Brain microvascular endothelial cell (primary cell): ENCODE results near the gene TSPAN5.

Experiments
- DNase-seq: peaks from one replicate; pipeline ENCODE4 v3.0.0-alpha.2; 2020
- H3K27ac ChIP-seq: fragments of 250-450 bp; sonication (Bioruptor Pico); 2 replicates; pipeline ENCODE4 v1.5.1; 2020; ENCODE audit warnings: mild to moderate bottlenecking, moderate library complexity
- H3K27me3 ChIP-seq: fragments of 250-450 bp; sonication (Bioruptor Pico); replicated peaks from 2 replicates; pipeline ENCODE4 v1.5.1; 2020; ENCODE audit warnings: mild to moderate bottlenecking
- H3K36me3 ChIP-seq: fragments of 250-450 bp; sonication (Bioruptor Pico); replicated peaks from 2 replicates; pipeline ENCODE4 v1.5.1; 2020; ENCODE audit warnings: mild to moderate bottlenecking
- H3K4me3 ChIP-seq: 2 replicates; pipeline ENCODE4 v1.5.1; 2011; ENCODE audit warnings: low read depth, mild to moderate bottlenecking, control low read depth, low read length, moderate library complexity
- in situ Hi-C: cut with HindIII; loops from 2 replicates; pipeline ENCODE4 v1.10.0; 2017; ENCODE audit warnings: low sequenced_read_pairs, low pct_ligation_motif_present
- TF ChIP-seq, protein P1 (sequence below): IDR thresholded peaks from 2 replicates; pipeline ENCODE4 v1.5.1; 2011; ENCODE audit warnings: low read depth, mild to moderate bottlenecking, moderate library complexity, low read length, control low read depth, inconsistent platforms; ENCODE audit errors: missing control alignments

Gene TSPAN5

DNA sequence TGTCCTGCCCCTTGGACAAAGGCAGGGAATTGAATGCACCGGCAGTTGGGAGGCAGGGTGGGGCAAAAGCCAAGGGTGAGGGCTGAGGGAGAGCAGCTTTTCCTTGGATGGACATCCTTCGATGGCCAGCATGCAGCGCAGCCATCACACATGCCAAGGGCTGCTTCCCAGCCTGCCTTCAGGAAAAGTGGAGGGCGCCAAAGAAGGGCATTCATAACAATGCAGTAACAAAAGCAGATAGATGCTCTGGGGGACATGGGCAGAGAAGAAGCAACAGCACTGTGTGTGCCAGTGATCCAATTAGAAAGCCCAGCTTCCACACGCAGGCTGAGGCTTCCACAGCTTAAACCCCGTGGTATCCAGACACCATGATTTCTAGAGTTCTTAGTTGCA, 71.5 kb downstream of the TSPAN5 start:
- Histone ChIP-seq H3K4me3 (no peak overlapping the region), H3K27ac (no peak overlapping the region), H3K36me3 (no peaks in the 10 kb centered on the region), H3K27me3 (no peaks in the 10 kb centered on the region)
- in situ Hi-C loops: no loop called here
- TF ChIP-seq, protein P1, sequence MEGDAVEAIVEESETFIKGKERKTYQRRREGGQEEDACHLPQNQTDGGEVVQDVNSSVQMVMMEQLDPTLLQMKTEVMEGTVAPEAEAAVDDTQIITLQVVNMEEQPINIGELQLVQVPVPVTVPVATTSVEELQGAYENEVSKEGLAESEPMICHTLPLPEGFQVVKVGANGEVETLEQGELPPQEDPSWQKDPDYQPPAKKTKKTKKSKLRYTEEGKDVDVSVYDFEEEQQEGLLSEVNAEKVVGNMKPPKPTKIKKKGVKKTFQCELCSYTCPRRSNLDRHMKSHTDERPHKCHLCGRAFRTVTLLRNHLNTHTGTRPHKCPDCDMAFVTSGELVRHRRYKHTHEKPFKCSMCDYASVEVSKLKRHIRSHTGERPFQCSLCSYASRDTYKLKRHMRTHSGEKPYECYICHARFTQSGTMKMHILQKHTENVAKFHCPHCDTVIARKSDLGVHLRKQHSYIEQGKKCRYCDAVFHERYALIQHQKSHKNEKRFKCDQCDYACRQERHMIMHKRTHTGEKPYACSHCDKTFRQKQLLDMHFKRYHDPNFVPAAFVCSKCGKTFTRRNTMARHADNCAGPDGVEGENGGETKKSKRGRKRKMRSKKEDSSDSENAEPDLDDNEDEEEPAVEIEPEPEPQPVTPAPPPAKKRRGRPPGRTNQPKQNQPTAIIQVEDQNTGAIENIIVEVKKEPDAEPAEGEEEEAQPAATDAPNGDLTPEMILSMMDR: no peak
- DNase-seq: no peak

DNA sequence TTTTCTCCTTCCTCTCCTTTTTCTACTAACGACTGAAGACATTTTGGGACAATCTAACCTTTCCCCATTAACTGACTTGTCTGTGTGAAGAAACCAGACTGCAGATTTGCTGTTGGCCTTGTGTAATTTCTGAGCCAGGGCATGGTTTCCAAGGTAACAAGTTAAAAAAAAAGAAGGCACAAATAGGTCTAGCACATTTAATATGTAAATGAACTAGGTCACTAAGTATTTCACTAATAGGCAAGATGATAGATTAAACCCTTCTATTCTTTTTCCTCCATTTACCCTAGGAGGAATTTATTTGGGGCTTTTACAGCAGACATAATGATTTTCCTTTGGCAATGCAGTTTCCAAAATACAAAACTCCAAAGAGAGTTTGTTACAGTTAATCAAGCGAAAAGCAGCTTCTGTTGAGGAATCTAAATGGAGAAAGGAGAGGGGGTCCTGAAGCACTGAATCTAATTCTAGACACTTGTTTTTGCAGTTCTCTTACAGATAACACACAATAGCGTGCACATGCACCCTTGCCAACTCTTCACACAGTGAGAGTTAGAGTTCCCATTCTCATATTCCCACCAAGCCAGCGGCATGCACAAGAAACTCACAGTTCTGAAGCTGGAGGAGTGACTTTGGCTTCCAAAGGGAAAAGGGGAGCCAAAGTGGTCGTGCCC, 72.0 kb downstream of the TSPAN5 start:
- no peak for DNase-seq
- TF ChIP-seq, protein P1: no peak
- H3K27me3 ChIP-seq: no peaks in the 10 kb centered on the region
- no peaks in the 10 kb centered on the region for H3K36me3 ChIP-seq
- in situ Hi-C loops: no loop called here
- H3K27ac ChIP-seq: no peak overlapping the region
- H3K4me3 ChIP-seq: no peak overlapping the region

DNA sequence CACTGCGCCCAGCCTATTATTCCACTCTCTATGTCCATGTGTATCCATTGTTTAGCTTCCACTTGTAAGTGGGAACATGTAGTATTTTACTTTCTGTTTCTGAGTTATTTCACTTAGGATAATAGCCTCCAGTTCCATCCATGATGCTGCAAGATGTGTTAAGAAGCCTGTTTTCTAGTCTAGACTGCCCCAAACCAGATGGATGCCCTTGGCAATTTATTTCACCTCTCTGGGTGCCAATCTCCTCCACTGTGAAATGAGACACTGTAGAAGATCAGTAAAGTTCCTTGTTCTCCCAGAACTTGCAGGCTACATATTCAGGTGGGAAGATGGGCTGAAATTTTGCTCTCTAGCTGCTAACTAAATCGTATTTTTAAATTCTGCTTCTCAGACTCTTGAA, 72.8 kb downstream of the TSPAN5 start:
- H3K27me3 ChIP-seq: no peaks in the 10 kb centered on the region
- no peak for DNase-seq
- H3K27ac ChIP-seq: no peak overlapping the region
- no peaks in the 10 kb centered on the region for H3K36me3 ChIP-seq
- no peak overlapping the region for H3K4me3 ChIP-seq
- in situ Hi-C loops: no loop called here
- TF ChIP-seq, protein P1: no peak

DNA sequence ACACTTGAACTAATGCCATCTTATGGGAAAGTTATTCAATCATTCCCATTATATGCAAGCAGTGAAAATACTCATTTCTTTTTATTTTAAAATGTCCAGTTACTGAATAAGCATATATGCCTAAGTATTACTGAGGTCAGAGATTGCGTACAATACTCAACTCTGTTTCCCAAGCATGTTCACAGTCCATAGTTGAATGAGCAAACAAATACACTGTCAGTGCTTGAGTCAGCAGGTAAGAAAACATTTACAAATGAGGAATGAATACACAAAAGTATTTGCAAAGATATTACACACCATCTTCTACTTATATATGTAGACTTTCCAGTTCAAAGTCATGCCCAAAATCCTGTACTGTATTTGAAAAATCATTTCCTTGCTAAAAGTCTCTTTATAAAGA, 74.1 kb downstream of the TSPAN5 start:
- TF ChIP-seq, protein P1: no peak
- no peak overlapping the region for H3K4me3 ChIP-seq
- H3K27ac ChIP-seq: no peak overlapping the region
- no peaks in the 10 kb centered on the region for H3K27me3 ChIP-seq
- no peak for DNase-seq
- H3K36me3 ChIP-seq: no peaks in the 10 kb centered on the region
- in situ Hi-C loops: no loop called here

DNA sequence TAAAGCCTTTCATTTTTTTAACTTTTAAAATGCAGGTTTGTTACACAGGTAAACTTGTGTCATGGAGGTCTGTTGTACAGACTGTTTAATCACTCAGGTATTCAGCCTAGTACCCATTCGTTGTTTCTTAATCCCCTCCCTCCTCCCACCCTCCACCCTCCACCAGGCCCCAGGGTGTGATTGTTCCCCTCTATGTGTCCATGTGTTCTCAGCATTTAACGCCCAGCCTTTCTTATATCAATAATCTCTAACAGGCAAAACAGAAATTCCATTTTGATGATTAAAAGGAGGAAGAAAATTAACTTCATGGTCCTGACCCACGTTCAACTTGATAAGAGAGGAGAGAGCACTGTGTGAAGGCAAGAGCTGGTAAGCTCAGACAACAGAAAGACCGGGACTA, 75.1 kb downstream of the TSPAN5 start:
- no peaks in the 10 kb centered on the region for H3K27me3 ChIP-seq
- in situ Hi-C loops: no loop called here
- DNase-seq: no peak
- no peak overlapping the region for H3K27ac ChIP-seq
- H3K4me3 ChIP-seq: no peak overlapping the region
- no peaks in the 10 kb centered on the region for H3K36me3 ChIP-seq
- TF ChIP-seq, protein P1: no peak

DNA sequence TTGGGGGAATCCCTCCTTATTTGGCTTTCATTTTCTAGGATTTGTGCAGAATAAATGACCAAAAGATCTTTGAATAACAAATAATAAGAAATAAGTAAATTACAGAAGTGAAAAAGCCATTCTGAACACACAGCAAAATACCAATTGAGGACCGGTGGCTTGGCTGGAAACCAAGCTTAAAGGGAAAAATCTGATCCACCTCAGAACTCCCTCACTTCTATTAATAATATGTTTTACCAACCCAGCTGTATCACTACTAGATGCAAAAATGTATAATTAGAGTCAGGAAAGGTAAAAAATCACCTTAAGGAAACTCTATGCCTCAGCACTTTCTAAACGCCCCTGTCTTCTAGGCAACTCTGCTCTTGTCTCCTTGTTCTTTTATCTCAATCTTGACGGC, 77.3 kb downstream of the TSPAN5 start:
- TF ChIP-seq, protein P1: no peak

More for the DNA sequence above, 77.3 kb downstream of the TSPAN5 start:
- Histone ChIP-seq H3K36me3 (no peaks in the 10 kb centered on the region), H3K27ac (no peak overlapping the region), H3K27me3 (no peaks in the 10 kb centered on the region), H3K4me3 (no peak overlapping the region)
- in situ Hi-C loops: no loop called here
- no peak for DNase-seq
